Caco-2 (cell line): Measurements from ENCODE around the gene GFPT2. TPM values are rescaled to one million over a fixed set of nuclear protein-coding genes. Genes with fewer than 3 reads are reported as not detected.
"Not testable (repeated sequence)": the region's sequence is repeated elsewhere in the genome, so short reads cannot be mapped to it uniquely, and the experiment has no call there.

Source experiments
- BruUV-seq: library from RNA; stranded (reverse); fragments of 400-500 nt; replicated peaks from 2 replicates; lab custom pipeline; 2021; lab: Mats Ljungman, UMichigan
- CTCF ChIA-PET: fragments of 300-600 bp; sonication (Branson Sonifier 250); formaldehyde crosslinking; loops from one replicate; lab custom pipeline; 2022; ENCODE audit warnings: antibody characterized with exemption; lab: Charles Lee
- POLR2A ChIA-PET: fragments of 300-600 bp; sonication (Branson Sonifier 250); formaldehyde crosslinking; loops from one replicate; lab custom pipeline; 2022; ENCODE audit warnings: antibody characterized with exemption; lab: Charles Lee
- DNase-seq, 2 experiments: peaks; one replicate each; pipeline versions ENCODE4 v3.0.0 to v3.0.0-alpha.2; 2020 to 2022
- H3K27me3 ChIP-seq: replicated peaks from 2 replicates; pipeline ENCODE4 v1.6.0; 2011; ENCODE audit warnings: low read length; ENCODE audit not compliant: control insufficient read depth, insufficient read depth
- H3K36me3 ChIP-seq: 2 replicates; pipeline ENCODE4 v1.5.1; 2011; ENCODE audit warnings: low read length; ENCODE audit not compliant: control insufficient read depth, insufficient read depth
- H3K4me1 ChIP-seq: fragments of 250-450 bp; sonication (Bioruptor Pico); 2 replicates; pipeline ENCODE4 v1.5.1; 2020; ENCODE audit warnings: mild to moderate bottlenecking
- H3K4me3 ChIP-seq: 2 replicates; pipeline ENCODE4 v1.5.1; 2011; ENCODE audit warnings: low read depth, mild to moderate bottlenecking, control low read depth, low read length
- H3K9me3 ChIP-seq: fragments of 250-450 bp; sonication (Bioruptor Pico); 2 replicates; pipeline ENCODE4 v1.5.1; 2020; ENCODE audit warnings: mild to moderate bottlenecking, moderate library complexity
- H3K27ac Mint-ChIP-seq: one replicate; pipeline ENCODE4 v1.8.0; 2022; ENCODE audit warnings: mixed read lengths; ENCODE audit not compliant: unreplicated experiment
- H3K27me3 Mint-ChIP-seq: one replicate; pipeline ENCODE4 v1.8.0; 2022; ENCODE audit warnings: mixed read lengths; ENCODE audit not compliant: insufficient read depth, unreplicated experiment
- H3K36me3 Mint-ChIP-seq: one replicate; pipeline ENCODE4 v1.8.0; 2022; ENCODE audit warnings: mild to moderate bottlenecking, mixed read lengths; ENCODE audit not compliant: insufficient read depth, unreplicated experiment
- H3K4me1 Mint-ChIP-seq: one replicate; pipeline ENCODE4 v1.8.0; 2022; ENCODE audit warnings: low read depth, mixed read lengths; ENCODE audit not compliant: unreplicated experiment
- H3K4me3 Mint-ChIP-seq: one replicate; pipeline ENCODE4 v1.8.0; 2022; ENCODE audit warnings: mild to moderate bottlenecking, moderate library complexity, mixed read lengths; ENCODE audit not compliant: unreplicated experiment
- H3K9me3 Mint-ChIP-seq: one replicate; pipeline ENCODE4 v1.8.0; 2022; ENCODE audit warnings: mixed read lengths; ENCODE audit not compliant: unreplicated experiment
- intact Hi-C: fragments of 100-400 bp; cut with micrococcal nuclease; formaldehyde crosslinking; loops from one replicate; pipeline ENCODE4 v1.10.0; 2022; ENCODE audit not compliant: unreplicated experiment
- total RNA-seq: library from RNA; stranded (reverse); gene quantifications from 2 replicates; pipeline ENCODE4 v1.2.3, GENCODE V29; 2022
- TF ChIP-seq, protein P1 (sequence below), 2 experiments: fragments of 200-600 bp in 1 of 2; IDR thresholded peaks; 1 replicate in 1 of 2; 2 replicates in 1 of 2; pipeline versions ENCODE4 v1.5.1 to v1.8.0; 2011 to 2022; ENCODE audit warnings: antibody characterized with exemption in 1 of 2, control low read depth in 1 of 2, inconsistent platforms in 1 of 2, low read depth in 1 of 2, low read length in 1 of 2, mild to moderate bottlenecking in 1 of 2, moderate library complexity in 1 of 2; ENCODE audit not compliant: insufficient read depth in 1 of 2, severe bottlenecking in 1 of 2, unreplicated experiment in 1 of 2

Gene GFPT2
- total RNA-seq, 1 experiment from 2014 or later = 1.6 TPM

DNA sequence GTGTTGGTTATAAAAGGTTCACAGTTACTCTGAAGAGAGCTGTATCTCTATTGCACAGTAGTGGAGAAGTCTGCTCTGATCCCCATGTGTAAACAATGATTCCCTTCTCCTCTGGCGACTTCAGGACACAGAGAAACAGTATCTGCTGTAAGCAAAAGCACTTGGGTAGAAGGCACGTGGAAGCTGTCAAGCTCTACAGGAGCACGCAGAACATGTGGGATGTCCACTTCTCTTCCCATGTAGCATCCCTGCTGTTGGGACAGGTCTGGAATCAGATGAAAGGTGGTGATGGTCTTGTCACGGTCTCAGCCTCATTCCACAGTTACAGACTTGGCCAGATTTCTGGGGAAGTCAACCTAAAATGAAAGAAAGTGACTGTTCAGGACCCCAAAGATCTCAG, 51.9 kb downstream of the GFPT2 start:
- Histone ChIP-seq H3K36me3 (no peaks in the 10 kb centered on the region; the same call in 1 of the 2 replicates), H3K4me1 (peaks cover 5% of the 10 kb centered on the region; the same call in 1 of the 2 replicates), H3K9me3 (no peaks in the 10 kb centered on the region), H3K4me3 (no peak overlapping the region), H3K27me3 (no peaks in the 10 kb centered on the region)
- H3K9me3 Mint-ChIP-seq = no peaks in the 10 kb centered on the region
- intact Hi-C loops = no loop called here
- H3K36me3 Mint-ChIP-seq = no peaks in the 10 kb centered on the region
- ChIA-PET CTCF (no interaction called here), POLR2A (interaction anchor here (0.9 kb wide), 1 partner anchor 13 kb away, joined by 3 read pairs; no protein-coding TSS in a partner anchor)
- BruUV-seq = no TSS peak
- H3K4me1 Mint-ChIP-seq = no peaks in the 10 kb centered on the region
- DNase-seq = no peak
- no peak overlapping the region for H3K27ac Mint-ChIP-seq
- no peaks in the 10 kb centered on the region for H3K27me3 Mint-ChIP-seq
- H3K4me3 Mint-ChIP-seq = no peak overlapping the region
- TF ChIP-seq, protein P1, sequence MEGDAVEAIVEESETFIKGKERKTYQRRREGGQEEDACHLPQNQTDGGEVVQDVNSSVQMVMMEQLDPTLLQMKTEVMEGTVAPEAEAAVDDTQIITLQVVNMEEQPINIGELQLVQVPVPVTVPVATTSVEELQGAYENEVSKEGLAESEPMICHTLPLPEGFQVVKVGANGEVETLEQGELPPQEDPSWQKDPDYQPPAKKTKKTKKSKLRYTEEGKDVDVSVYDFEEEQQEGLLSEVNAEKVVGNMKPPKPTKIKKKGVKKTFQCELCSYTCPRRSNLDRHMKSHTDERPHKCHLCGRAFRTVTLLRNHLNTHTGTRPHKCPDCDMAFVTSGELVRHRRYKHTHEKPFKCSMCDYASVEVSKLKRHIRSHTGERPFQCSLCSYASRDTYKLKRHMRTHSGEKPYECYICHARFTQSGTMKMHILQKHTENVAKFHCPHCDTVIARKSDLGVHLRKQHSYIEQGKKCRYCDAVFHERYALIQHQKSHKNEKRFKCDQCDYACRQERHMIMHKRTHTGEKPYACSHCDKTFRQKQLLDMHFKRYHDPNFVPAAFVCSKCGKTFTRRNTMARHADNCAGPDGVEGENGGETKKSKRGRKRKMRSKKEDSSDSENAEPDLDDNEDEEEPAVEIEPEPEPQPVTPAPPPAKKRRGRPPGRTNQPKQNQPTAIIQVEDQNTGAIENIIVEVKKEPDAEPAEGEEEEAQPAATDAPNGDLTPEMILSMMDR (IDR thresholded peaks at IDR 0.05; ENCODE audit: insufficient read depth in 1 of 2, low read depth in 1 of 2, low read length in 1 of 2, severe bottlenecking in 1 of 2, unreplicated experiment in 1 of 2) = no peak

DNA sequence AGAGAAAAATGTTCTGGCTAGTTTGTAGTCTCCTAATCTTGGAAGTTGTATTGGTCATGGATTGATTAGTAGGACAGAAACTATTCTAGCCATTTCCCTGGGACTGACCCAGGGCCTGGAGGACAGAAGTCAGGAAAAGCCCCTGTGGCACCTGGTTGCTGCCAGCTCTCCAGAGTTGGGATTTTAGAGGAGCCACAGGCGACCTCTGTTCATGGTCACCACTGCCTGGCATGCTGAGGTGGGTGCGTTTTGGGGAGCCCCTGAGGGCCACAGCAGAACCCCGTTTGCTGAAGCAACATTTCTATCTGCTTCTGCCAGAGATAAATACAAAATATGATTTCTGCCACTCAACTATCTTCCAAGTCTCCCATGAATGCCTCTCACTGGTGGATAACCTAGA, 53.6 kb downstream of the GFPT2 start:
- DNase-seq = no peak
- Mint-ChIP-seq H3K27me3 (no peaks in the 10 kb centered on the region), H3K4me3 (no peak overlapping the region), H3K4me1 (no peaks in the 10 kb centered on the region), H3K27ac (no peak overlapping the region), H3K9me3 (no peaks in the 10 kb centered on the region), H3K36me3 (no peaks in the 10 kb centered on the region)
- POLR2A ChIA-PET = no interaction called here
- peaks cover 5% of the 10 kb centered on the region; the same call in 1 of the 2 replicates for H3K4me1 ChIP-seq
- TF ChIP-seq, protein P1 (IDR thresholded peaks at IDR 0.05; ENCODE audit: insufficient read depth in 1 of 2, low read depth in 1 of 2, low read length in 1 of 2, severe bottlenecking in 1 of 2, unreplicated experiment in 1 of 2) = no peak
- H3K4me3 ChIP-seq = no peak overlapping the region
- no TSS peak for BruUV-seq
- H3K36me3 ChIP-seq = no peaks in the 10 kb centered on the region; the same call in 1 of the 2 replicates
- intact Hi-C loops = no loop called here
- no peaks in the 10 kb centered on the region for H3K27me3 ChIP-seq
- H3K9me3 ChIP-seq = no peaks in the 10 kb centered on the region
- CTCF ChIA-PET = no interaction called here

DNA sequence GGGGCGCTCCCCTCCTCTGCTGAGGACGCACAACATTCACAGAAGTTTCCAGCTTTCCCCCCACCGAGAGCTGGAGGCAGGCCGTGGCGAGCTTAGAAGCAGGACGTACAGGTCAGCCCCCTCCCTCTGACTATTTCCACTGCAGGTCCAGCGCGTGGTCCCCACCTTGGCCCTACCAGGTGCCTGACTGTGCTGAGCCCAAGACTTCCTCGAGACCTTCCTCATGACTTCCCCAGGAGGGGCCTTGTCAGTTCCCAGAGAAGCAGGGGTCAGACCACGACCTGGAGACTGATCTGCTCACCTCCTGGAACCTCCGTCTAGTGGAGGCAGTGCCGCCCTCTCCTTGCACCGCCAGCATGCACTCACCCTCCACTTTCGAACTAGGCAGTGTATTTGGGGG, 54.1 kb downstream of the GFPT2 start:
- not testable (repeated sequence) for DNase-seq

More for the DNA sequence above, 54.1 kb downstream of the GFPT2 start:
- CTCF ChIA-PET, H3K4me1 Mint-ChIP-seq, H3K9me3 Mint-ChIP-seq, H3K36me3 ChIP-seq, H3K27ac Mint-ChIP-seq, H3K36me3 Mint-ChIP-seq, H3K9me3 ChIP-seq, H3K4me3 ChIP-seq, BruUV-seq, H3K27me3 Mint-ChIP-seq, H3K4me3 Mint-ChIP-seq, POLR2A ChIA-PET, H3K27me3 ChIP-seq, H3K4me1 ChIP-seq, intact Hi-C loops: not testable (repeated sequence)
